H1 (cell line): ENCODE data around the gene CPM. TPM values are rescaled to one million over a fixed set of nuclear protein-coding genes. Genes with fewer than 3 reads are reported as not detected.

Experiments used
- EGR1 ChIP-seq: IDR thresholded peaks from 2 replicates; pipeline ENCODE4 v1.6.1; 2011; ENCODE audit warnings: low read depth, low read length, borderline replicate concordance
- JUND ChIP-seq: IDR thresholded peaks from 2 replicates; pipeline ENCODE4 v1.6.1; 2011; ENCODE audit warnings: mild to moderate bottlenecking, improper control_type of control experiment, low read length
- MAFK ChIP-seq: IDR thresholded peaks from 2 replicates; pipeline ENCODE4 v1.6.1; 2012; ENCODE audit warnings: low read depth, mild to moderate bottlenecking, improper control_type of control experiment, low read length
- MAX ChIP-seq: IDR thresholded peaks from 2 replicates; pipeline ENCODE4 v1.6.1; 2012; ENCODE audit warnings: inconsistent platforms
- polyA plus RNA-seq, 7 experiments: library from polyadenylated mRNA; depleted of rRNA in 3 of 7; stranded (reverse) in 5 of 7; unstranded in 2 of 7; fragments of >200 nt in 5 of 7; fragments of 200-250 nt in 2 of 7; gene quantifications; 1 replicate in 5 of 7; 2 replicates in 1 of 7; 4 replicates in 1 of 7; pipeline versions ENCODE4 v1.2.1 to v1.2.3, GENCODE V29; 2011 to 2013; ENCODE audit warnings: missing spikeins in 2 of 7, mixed read lengths in 2 of 7
- total RNA-seq: library from RNA; stranded (reverse); fragmentation: NEBNext Ultra II Directional; extraction: Animal tissue kit (Norgen Biotek cat#: 25700); gene quantifications from 2 replicates; pipeline ENCODE4 v1.2.1, GENCODE V29; 2021

CPM gene
- total and polyA plus RNA-seq, 2 of the 8 experiments (the other 6 are each of a cell fraction or from before 2014, with no cell fraction given), result 0.33 to 3.1 TPM

GRCh38 chr12:68813242-68813593 is 119.8 kb downstream of the CPM start (continued):
- TF ChIP-seq MAX, result no peak
- no peak for TF ChIP-seq JUND
- TF ChIP-seq EGR1, result no peak
- no peak for TF ChIP-seq MAFK
